PFSK-1 (cell line): ENCODE data around the gene GSK3A.

Source experiments
- POLR2AphosphoS5 ChIP-seq: IDR thresholded peaks from 2 replicates; pipeline ENCODE4 v1.6.1; 2012; ENCODE audit warnings: low read depth, mild to moderate bottlenecking, control low read depth, low read length, moderate library complexity
- REST ChIP-seq, 2 experiments: IDR thresholded peaks; 2 replicates each; pipeline versions ENCODE4 v1.6.1 to v1.8.0; 2011 to 2012; ENCODE audit warnings: low read depth in 2 of 2, low read length in 2 of 2, control low read depth in 1 of 2, inconsistent platforms in 1 of 2, mild to moderate bottlenecking in 1 of 2, moderate library complexity in 1 of 2; ENCODE audit not compliant: insufficient read depth in 1 of 2
- TAF1 ChIP-seq: IDR thresholded peaks from 2 replicates; pipeline ENCODE4 v1.6.1; 2012; ENCODE audit warnings: low read length, control low read depth, borderline replicate concordance; ENCODE audit not compliant: insufficient read depth

GRCh38 chr19:42267644-42268141 is 25.3 kb upstream of the GSK3A start:
- TF ChIP-seq TAF1 (no peak), POLR2AphosphoS5 (no peak), REST (IDR thresholded peaks at IDR 0.05; ENCODE audit: insufficient read depth in 1 of 2, low read depth in 2 of 2, low read length in 2 of 2) (no peak)
